Middle frontal gyrus (tissue), 1 donor: ENCODE data around the gene ITPR3.

Source experiments
- DNase-seq: peaks from one replicate; pipeline ENCODE4 v3.0.0-alpha.2; 2015; ENCODE audit warnings: low spot score; ENCODE audit errors: extremely low spot score

Gene ITPR3

GRCh38 chr6:33665957-33666356, 44.8 kb downstream of the ITPR3 start:
- DNase-seq, result no peak

GRCh38 chr6:33667072-33667471, 46.0 kb downstream of the ITPR3 start:
- DNase-seq, result no peak

GRCh38 chr6:33667776-33668175, 46.7 kb downstream of the ITPR3 start:
- DNase-seq, result no peak

GRCh38 chr6:33668328-33668727, 47.2 kb downstream of the ITPR3 start:
- no peak for DNase-seq

- no peak for DNase-seq
Measured at GRCh38 chr6:33668914-33669313, 47.8 kb downstream of the ITPR3 start.

GRCh38 chr6:33670086-33670660, 49.1 kb downstream of the ITPR3 start:
- no peak for DNase-seq

- no peak for DNase-seq
Measured at GRCh38 chr6:33670971-33671743, 50.0 kb downstream of the ITPR3 start.

GRCh38 chr6:33671744-33672072, 50.6 kb downstream of the ITPR3 start:
- no peak for DNase-seq

- no peak for DNase-seq
Measured at GRCh38 chr6:33672808-33673207, 51.7 kb downstream of the ITPR3 start.

GRCh38 chr6:33673851-33674250, 52.7 kb downstream of the ITPR3 start:
- no peak for DNase-seq

- DNase-seq, result no peak
Measured at GRCh38 chr6:33675968-33676367, 54.8 kb downstream of the ITPR3 start.

- no peak for DNase-seq
Measured at GRCh38 chr6:33676416-33677142, 55.5 kb downstream of the ITPR3 start.

GRCh38 chr6:33677143-33677660, 56.1 kb downstream of the ITPR3 start:
- DNase-seq, result no peak

- no peak for DNase-seq
Measured at GRCh38 chr6:33677689-33678088, 56.6 kb downstream of the ITPR3 start.

GRCh38 chr6:33678233-33678931, 57.3 kb downstream of the ITPR3 start:
- DNase-seq, result no peak

GRCh38 chr6:33678932-33679490, 57.9 kb downstream of the ITPR3 start:
- DNase-seq, result no peak

- no peak for DNase-seq
Measured at GRCh38 chr6:33679761-33680160, 58.6 kb downstream of the ITPR3 start.

- DNase-seq, result no peak
Measured at GRCh38 chr6:33682341-33682740, 61.2 kb downstream of the ITPR3 start.

- no peak for DNase-seq
Measured at GRCh38 chr6:33683051-33683571, 62.0 kb downstream of the ITPR3 start.

GRCh38 chr6:33683576-33684427, 62.7 kb downstream of the ITPR3 start:
- DNase-seq, result no peak
